H1 (cell line): ENCODE measurements around the gene PSORS1C2.
"Not testable (repeated sequence)": the region's sequence is repeated elsewhere in the genome, so short reads cannot be mapped to it uniquely, and the experiment has no call there.

Experiments used
- CEBPB ChIP-seq: IDR thresholded peaks from 2 replicates; pipeline ENCODE4 v1.6.1; 2012; ENCODE audit warnings: low read depth, low read length
- RAD21 ChIP-seq, 2 experiments: IDR thresholded peaks in 1 of 2; conservative IDR thresholded peaks in 1 of 2; 2 replicates each; pipeline ENCODE4 v1.6.1; 2011; ENCODE audit warnings: low read depth in 2 of 2, low read length in 2 of 2, improper control_type of control experiment in 1 of 2, inconsistent platforms in 1 of 2, mild to moderate bottlenecking in 1 of 2, moderate library complexity in 1 of 2
- SP1 ChIP-seq: IDR thresholded peaks from 2 replicates; pipeline ENCODE4 v1.6.1; 2011; ENCODE audit warnings: low read depth, low read length
- TF ChIP-seq, protein P1 (sequence below), 3 experiments: IDR thresholded peaks; 1 replicate in 2 of 3; 2 replicates in 1 of 3; pipeline versions ENCODE4 v1.5.1 to v1.6.1; 2011; ENCODE audit warnings: low read length in 3 of 3, mild to moderate bottlenecking in 3 of 3, inconsistent platforms in 2 of 3, low read depth in 1 of 3, moderate library complexity in 1 of 3; ENCODE audit not compliant: insufficient read depth in 1 of 3; ENCODE audit errors: control extremely low read depth in 1 of 3

DNA sequence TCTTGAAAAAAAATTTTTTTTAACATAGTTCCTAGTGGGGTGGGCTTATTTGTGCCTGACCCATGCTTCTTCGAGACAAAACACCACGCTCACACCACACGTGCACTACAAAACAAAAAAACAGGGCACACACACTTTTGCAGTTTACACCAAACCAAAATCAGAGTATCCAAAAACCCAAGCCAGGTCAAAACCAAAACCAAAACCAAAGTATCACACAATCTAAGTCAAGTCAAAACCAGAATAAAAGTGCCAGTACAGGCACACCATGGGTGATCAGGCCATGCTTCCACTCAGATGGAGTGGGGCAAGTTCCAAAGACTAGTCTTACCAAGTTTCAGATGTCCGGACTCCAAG, 46.8 kb upstream of the PSORS1C2 start:
- TF ChIP-seq SP1; CEBPB; RAD21 (IDR thresholded peaks at IDR 0.05 in 1 of 2, conservative IDR thresholded peaks at IDR 0.05 in 1 of 2; ENCODE audit: low read depth in 2 of 2, low read length in 2 of 2): not testable (repeated sequence)
- TF ChIP-seq, protein P1, sequence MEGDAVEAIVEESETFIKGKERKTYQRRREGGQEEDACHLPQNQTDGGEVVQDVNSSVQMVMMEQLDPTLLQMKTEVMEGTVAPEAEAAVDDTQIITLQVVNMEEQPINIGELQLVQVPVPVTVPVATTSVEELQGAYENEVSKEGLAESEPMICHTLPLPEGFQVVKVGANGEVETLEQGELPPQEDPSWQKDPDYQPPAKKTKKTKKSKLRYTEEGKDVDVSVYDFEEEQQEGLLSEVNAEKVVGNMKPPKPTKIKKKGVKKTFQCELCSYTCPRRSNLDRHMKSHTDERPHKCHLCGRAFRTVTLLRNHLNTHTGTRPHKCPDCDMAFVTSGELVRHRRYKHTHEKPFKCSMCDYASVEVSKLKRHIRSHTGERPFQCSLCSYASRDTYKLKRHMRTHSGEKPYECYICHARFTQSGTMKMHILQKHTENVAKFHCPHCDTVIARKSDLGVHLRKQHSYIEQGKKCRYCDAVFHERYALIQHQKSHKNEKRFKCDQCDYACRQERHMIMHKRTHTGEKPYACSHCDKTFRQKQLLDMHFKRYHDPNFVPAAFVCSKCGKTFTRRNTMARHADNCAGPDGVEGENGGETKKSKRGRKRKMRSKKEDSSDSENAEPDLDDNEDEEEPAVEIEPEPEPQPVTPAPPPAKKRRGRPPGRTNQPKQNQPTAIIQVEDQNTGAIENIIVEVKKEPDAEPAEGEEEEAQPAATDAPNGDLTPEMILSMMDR (IDR thresholded peaks at IDR 0.05; ENCODE audit: control extremely low read depth in 1 of 3, insufficient read depth in 1 of 3, low read depth in 1 of 3, low read length in 3 of 3) = not testable (repeated sequence)
